Measurements from ENCODE around the gene INSRR.

- TF ChIP-seq CTCF (IDR thresholded peaks at IDR 0.05; ENCODE audit: borderline replicate concordance, extremely low read depth, low read length, poor library complexity, severe bottlenecking) (no peak), EZH2 (IDR thresholded peaks at IDR 0.05; ENCODE audit: borderline replicate concordance, low read depth, low read length, severe bottlenecking) (no peak)
Measured at GRCh38 chr1:156795374-156795733, 63.6 kb downstream of the INSRR start.

All from DND-41 (cell line).